Spleen (tissue), 7 donors: ENCODE measurements around the gene ALKBH5.

Experiments
- POLR2AphosphoS5 ChIP-seq, 3 donors: sonication (generic); formaldehyde crosslinking; IDR thresholded peaks; one replicate each; pipeline ENCODE4 v1.5.1; 2017; ENCODE audit warnings: antibody characterized with exemption in 3 of 3
- TF ChIP-seq, protein P1 (sequence below), 11 experiments: fragments of 200-600 bp in 7 of 11; fragments of 450-650 bp in 4 of 11; sonication (generic) in 4 of 11; IDR thresholded peaks in 8 of 11; conservative IDR thresholded peaks in 3 of 11; 1 replicate in 7 of 11; 2 replicates in 4 of 11; pipeline versions ENCODE4 v1.4.0 to v1.8.0; 2016 to 2021; ENCODE audit warnings: antibody characterized with exemption in 11 of 11, inconsistent platforms in 4 of 11, mild to moderate bottlenecking in 1 of 11
- donor health status: DM: no; HTN: no; CAD: no; lungs with moderate emphysema.
- donor health status: DM: no; HTN: no; CAD: no.
- donor health status: DM: no; HTN: no; CAD: no.

DNA sequence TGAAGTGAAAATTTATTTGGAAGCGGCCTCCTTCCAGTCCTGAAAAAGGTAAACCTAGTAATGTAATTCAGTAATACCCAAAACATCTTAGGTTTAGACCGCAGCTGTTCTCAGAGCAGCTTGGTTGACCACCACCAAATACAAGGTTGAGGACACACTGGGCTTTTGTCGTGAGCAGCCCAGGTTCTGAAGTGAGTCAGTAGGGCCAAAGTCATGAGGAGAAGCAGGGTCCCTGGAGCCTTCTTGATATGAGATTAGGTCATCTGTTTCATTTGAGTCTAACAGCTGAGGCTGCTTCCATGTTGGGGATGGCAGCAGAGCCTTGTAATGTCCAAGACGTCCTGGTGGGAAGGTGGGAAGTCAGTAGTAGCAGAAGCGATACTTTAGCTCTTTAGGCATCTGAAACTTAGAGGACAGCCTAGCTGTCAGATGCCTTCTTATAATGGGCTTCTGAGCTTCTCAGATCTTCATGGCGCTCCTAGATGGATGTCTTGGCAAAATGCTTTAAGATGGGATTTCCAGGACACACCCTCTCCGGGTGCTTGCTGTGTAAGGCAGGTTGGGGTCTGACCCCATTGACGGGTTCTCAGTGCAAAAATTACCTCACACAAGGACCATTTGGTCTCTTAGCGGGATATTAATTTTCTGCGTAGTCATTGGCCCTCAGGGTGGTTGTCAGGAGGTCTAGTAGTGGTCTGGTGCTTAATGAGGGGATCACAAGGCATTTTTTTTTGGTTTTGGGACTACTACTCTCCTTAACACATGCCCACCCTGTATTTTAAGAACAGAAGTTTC is 2.4 kb downstream of the ALKBH5 start:
- TF ChIP-seq POLR2AphosphoS5 (IDR thresholded peaks at IDR 0.05) = no peak
- TF ChIP-seq, protein P1, sequence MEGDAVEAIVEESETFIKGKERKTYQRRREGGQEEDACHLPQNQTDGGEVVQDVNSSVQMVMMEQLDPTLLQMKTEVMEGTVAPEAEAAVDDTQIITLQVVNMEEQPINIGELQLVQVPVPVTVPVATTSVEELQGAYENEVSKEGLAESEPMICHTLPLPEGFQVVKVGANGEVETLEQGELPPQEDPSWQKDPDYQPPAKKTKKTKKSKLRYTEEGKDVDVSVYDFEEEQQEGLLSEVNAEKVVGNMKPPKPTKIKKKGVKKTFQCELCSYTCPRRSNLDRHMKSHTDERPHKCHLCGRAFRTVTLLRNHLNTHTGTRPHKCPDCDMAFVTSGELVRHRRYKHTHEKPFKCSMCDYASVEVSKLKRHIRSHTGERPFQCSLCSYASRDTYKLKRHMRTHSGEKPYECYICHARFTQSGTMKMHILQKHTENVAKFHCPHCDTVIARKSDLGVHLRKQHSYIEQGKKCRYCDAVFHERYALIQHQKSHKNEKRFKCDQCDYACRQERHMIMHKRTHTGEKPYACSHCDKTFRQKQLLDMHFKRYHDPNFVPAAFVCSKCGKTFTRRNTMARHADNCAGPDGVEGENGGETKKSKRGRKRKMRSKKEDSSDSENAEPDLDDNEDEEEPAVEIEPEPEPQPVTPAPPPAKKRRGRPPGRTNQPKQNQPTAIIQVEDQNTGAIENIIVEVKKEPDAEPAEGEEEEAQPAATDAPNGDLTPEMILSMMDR (IDR thresholded peaks at IDR 0.05 in 8 of 11, conservative IDR thresholded peaks at IDR 0.05 in 3 of 11) = no peak
